HG02678 (cell line): ENCODE measurements around the gene SLC35F1.

ENCODE experiments used
- ATAC-seq: cut with Tn5 transposase; IDR thresholded peaks from one replicate; pipeline ENCODE4 v1.9.1; 2021; ENCODE audit warnings: mild to moderate bottlenecking, moderate library complexity; ENCODE audit not compliant: unreplicated experiment

The SLC35F1 gene

GRCh38 chr6:118252474-118252873 lies 345.4 kb downstream of the SLC35F1 start:
- no peak for ATAC-seq

GRCh38 chr6:118253741-118254140 lies 346.7 kb downstream of the SLC35F1 start:
- no peak for ATAC-seq

- ATAC-seq: no peak
Observed at GRCh38 chr6:118260833-118261232, 353.8 kb downstream of the SLC35F1 start.

- ATAC-seq: peak; percentile 59
Observed at GRCh38 chr6:118263921-118264486, 356.9 kb downstream of the SLC35F1 start.

- no peak for ATAC-seq
Observed at GRCh38 chr6:118269659-118270058, 362.6 kb downstream of the SLC35F1 start.

GRCh38 chr6:118277631-118278030 lies 370.6 kb downstream of the SLC35F1 start:
- no peak for ATAC-seq

GRCh38 chr6:118280210-118280609 lies 373.1 kb downstream of the SLC35F1 start:
- peak; percentile 98 for ATAC-seq

GRCh38 chr6:118281291-118281690 lies 374.2 kb downstream of the SLC35F1 start:
- ATAC-seq: no peak

- ATAC-seq: no peak
Observed at GRCh38 chr6:118283766-118284165, 376.7 kb downstream of the SLC35F1 start.

GRCh38 chr6:118284736-118285360 lies 377.8 kb downstream of the SLC35F1 start:
- no peak for ATAC-seq

- ATAC-seq: no peak
Observed at GRCh38 chr6:118285791-118286190, 378.7 kb downstream of the SLC35F1 start.

GRCh38 chr6:118288355-118289124 lies 381.5 kb downstream of the SLC35F1 start:
- ATAC-seq: no peak

GRCh38 chr6:118292558-118292957 lies 385.5 kb downstream of the SLC35F1 start:
- ATAC-seq: no peak

- ATAC-seq: no peak
Observed at GRCh38 chr6:118294906-118295305, 387.8 kb downstream of the SLC35F1 start.

GRCh38 chr6:118295336-118295735 lies 388.3 kb downstream of the SLC35F1 start:
- no peak for ATAC-seq

GRCh38 chr6:118296129-118296901 lies 389.3 kb downstream of the SLC35F1 start:
- no peak for ATAC-seq

GRCh38 chr6:118297821-118298220 lies 390.8 kb downstream of the SLC35F1 start:
- no peak for ATAC-seq

- ATAC-seq: no peak
Observed at GRCh38 chr6:118298476-118299427, 391.7 kb downstream of the SLC35F1 start.

- ATAC-seq: no peak
Observed at GRCh38 chr6:118299457-118299856, 392.4 kb downstream of the SLC35F1 start.

- ATAC-seq: no peak
Observed at GRCh38 chr6:118304321-118304720, 397.3 kb downstream of the SLC35F1 start.
